ENCODE measurements around the gene SEMA4F.

DNA sequence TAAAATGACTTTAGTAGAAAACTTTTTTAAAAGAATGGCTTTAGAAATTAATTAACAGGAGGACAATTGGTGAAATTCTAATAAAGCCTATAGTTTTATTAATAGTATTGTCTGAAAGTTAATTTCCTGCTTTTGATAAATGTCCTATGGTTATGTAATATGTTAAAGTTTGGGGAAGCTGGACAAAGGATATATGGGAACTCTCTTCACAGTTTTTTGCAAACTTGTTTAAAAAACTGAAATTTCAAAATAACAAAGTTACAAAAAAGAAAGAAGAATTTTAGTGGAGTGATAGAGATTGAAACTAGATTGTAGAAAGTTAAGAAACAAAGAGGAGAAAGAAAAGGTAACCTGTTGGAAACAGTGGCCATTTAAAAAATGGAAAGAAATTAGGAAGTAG lies 67.3 kb downstream of the SEMA4F start:
- TF ChIP-seq EZH2 (IDR thresholded peaks at IDR 0.05; ENCODE audit: borderline replicate concordance, low read length) (no peak), CTCF (conservative IDR thresholded peaks at IDR 0.05 in 1 of 2, IDR thresholded peaks at IDR 0.05 in 1 of 2; ENCODE audit: extremely low read depth in 1 of 2, insufficient read depth in 1 of 2, low read depth in 1 of 2, low read length in 2 of 2) (no peak)
